ENCODE measurements around the gene ENOX2.

Gene ENOX2

DNA sequence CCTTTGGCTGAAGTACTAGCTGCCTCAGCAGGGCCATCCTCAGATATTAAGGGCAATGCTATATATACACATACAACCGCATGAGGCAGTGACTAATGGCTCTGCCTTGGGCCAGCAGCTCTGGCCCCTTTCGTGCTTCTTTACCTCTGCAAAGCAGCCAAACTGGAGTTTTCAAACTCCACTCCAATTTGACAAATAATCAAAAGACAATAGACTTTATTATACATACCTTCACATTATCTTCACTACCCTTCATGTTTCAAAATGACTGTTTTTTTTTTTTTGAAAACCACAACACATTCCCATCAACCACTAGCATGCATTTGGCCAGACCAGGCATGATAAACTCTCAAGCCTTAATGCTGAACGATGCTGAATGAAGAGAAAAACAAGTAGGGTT lies 187.7 kb downstream of the ENOX2 start (continued):
- TF ChIP-seq CSRNP3 (CRISPR knock-in tag; IDR thresholded peaks at IDR 0.05): no peak
- TF ChIP-seq ESRRG (CRISPR knock-in tag; IDR thresholded peaks at IDR 0.05): no peak
- TF ChIP-seq ARNTL (CRISPR knock-in tag; IDR thresholded peaks at IDR 0.05; ENCODE audit: borderline replicate concordance, low read depth): no peak
- no peak for TF ChIP-seq TCF4 (CRISPR knock-in tag; IDR thresholded peaks at IDR 0.05; ENCODE audit: borderline replicate concordance)
- no peak for TF ChIP-seq ZNF8 (CRISPR knock-in tag; IDR thresholded peaks at IDR 0.05)

GRCh38 chrX:130714665-130715064 lies 188.3 kb downstream of the ENOX2 start:
- no peak for TF ChIP-seq CSRNP3 (CRISPR knock-in tag; IDR thresholded peaks at IDR 0.05)
- TF ChIP-seq CSDC2 (CRISPR knock-in tag; IDR thresholded peaks at IDR 0.05): no peak
- no peak for TF ChIP-seq ZC3H10 (CRISPR knock-in tag; IDR thresholded peaks at IDR 0.05)
- TF ChIP-seq ZNF8 (CRISPR knock-in tag; IDR thresholded peaks at IDR 0.05): no peak
- TF ChIP-seq, protein P1, sequence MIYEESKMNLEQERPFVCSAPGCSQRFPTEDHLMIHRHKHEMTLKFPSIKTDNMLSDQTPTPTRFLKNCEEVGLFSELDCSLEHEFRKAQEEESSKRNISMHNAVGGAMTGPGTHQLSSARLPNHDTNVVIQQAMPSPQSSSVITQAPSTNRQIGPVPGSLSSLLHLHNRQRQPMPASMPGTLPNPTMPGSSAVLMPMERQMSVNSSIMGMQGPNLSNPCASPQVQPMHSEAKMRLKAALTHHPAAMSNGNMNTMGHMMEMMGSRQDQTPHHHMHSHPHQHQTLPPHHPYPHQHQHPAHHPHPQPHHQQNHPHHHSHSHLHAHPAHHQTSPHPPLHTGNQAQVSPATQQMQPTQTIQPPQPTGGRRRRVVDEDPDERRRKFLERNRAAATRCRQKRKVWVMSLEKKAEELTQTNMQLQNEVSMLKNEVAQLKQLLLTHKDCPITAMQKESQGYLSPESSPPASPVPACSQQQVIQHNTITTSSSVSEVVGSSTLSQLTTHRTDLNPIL (CRISPR knock-in tag; IDR thresholded peaks at IDR 0.05; ENCODE audit: low read depth): no peak
- no peak for TF ChIP-seq OSR1 (CRISPR knock-in tag; IDR thresholded peaks at IDR 0.05)
- no peak for TF ChIP-seq RARB (CRISPR knock-in tag; IDR thresholded peaks at IDR 0.05)
- TF ChIP-seq TOX (CRISPR knock-in tag; IDR thresholded peaks at IDR 0.05; ENCODE audit: borderline replicate concordance): no peak
- no peak for TF ChIP-seq ZFP3 (CRISPR knock-in tag; IDR thresholded peaks at IDR 0.05)
- no peak for TF ChIP-seq SNAI2 (CRISPR knock-in tag; IDR thresholded peaks at IDR 0.05)
- no peak for TF ChIP-seq PPARA (CRISPR knock-in tag; IDR thresholded peaks at IDR 0.05; ENCODE audit: borderline replicate concordance)
- no peak for TF ChIP-seq GLIS3 (CRISPR knock-in tag; IDR thresholded peaks at IDR 0.05)
- no peak for TF ChIP-seq BACH2 (CRISPR knock-in tag; IDR thresholded peaks at IDR 0.05; ENCODE audit: borderline replicate concordance)
- TF ChIP-seq ZNF565 (CRISPR knock-in tag; conservative IDR thresholded peaks at IDR 0.05; ENCODE audit: low read depth): no peak
- TF ChIP-seq, protein P2, sequence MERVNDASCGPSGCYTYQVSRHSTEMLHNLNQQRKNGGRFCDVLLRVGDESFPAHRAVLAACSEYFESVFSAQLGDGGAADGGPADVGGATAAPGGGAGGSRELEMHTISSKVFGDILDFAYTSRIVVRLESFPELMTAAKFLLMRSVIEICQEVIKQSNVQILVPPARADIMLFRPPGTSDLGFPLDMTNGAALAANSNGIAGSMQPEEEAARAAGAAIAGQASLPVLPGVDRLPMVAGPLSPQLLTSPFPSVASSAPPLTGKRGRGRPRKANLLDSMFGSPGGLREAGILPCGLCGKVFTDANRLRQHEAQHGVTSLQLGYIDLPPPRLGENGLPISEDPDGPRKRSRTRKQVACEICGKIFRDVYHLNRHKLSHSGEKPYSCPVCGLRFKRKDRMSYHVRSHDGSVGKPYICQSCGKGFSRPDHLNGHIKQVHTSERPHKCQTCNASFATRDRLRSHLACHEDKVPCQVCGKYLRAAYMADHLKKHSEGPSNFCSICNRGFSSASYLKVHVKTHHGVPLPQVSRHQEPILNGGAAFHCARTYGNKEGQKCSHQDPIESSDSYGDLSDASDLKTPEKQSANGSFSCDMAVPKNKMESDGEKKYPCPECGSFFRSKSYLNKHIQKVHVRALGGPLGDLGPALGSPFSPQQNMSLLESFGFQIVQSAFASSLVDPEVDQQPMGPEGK (CRISPR knock-in tag; IDR thresholded peaks at IDR 0.05; ENCODE audit: borderline replicate concordance): no peak
- no peak for TF ChIP-seq ARNTL (CRISPR knock-in tag; IDR thresholded peaks at IDR 0.05; ENCODE audit: borderline replicate concordance, low read depth)
- no peak for TF ChIP-seq ESRRG (CRISPR knock-in tag; IDR thresholded peaks at IDR 0.05)
- TF ChIP-seq, protein P3, sequence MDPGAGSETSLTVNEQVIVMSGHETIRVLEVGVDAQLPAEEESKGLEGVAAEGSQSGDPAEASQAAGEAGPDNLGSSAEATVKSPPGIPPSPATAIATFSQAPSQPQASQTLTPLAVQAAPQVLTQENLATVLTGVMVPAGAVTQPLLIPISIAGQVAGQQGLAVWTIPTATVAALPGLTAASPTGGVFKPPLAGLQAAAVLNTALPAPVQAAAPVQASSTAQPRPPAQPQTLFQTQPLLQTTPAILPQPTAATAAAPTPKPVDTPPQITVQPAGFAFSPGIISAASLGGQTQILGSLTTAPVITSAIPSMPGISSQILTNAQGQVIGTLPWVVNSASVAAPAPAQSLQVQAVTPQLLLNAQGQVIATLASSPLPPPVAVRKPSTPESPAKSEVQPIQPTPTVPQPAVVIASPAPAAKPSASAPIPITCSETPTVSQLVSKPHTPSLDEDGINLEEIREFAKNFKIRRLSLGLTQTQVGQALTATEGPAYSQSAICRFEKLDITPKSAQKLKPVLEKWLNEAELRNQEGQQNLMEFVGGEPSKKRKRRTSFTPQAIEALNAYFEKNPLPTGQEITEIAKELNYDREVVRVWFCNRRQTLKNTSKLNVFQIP (CRISPR knock-in tag; IDR thresholded peaks at IDR 0.05; ENCODE audit: borderline replicate concordance, low read depth): no peak
- TF ChIP-seq ZFP30 (CRISPR knock-in tag; IDR thresholded peaks at IDR 0.05): no peak
- ATAC-seq: no peak

DNA sequence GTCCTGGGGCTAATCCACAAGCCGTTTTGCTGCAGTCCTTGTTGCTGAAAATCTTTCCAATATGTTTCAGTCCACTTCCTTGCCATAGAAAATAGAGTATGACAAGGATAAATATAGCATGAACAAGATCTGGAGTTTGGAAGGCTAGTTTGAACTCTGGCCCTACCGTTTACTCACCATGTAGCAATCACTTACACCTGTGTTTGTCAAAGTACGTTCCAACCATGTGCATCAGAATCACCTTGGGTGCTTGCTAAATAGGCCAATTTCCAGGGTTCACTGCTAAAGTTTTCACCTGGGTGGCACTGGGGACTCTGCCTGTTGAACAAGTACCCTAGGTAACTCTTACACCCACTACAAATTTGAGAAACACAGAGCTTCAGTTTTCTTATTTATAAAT lies 188.9 kb downstream of the ENOX2 start:
- ATAC-seq: no peak
- TF ChIP-seq BACH2 (CRISPR knock-in tag; IDR thresholded peaks at IDR 0.05; ENCODE audit: borderline replicate concordance) (no peak), ZNF70 (CRISPR knock-in tag; IDR thresholded peaks at IDR 0.05) (no peak), GLIS3 (CRISPR knock-in tag; IDR thresholded peaks at IDR 0.05) (no peak), ESRRG (CRISPR knock-in tag; IDR thresholded peaks at IDR 0.05) (no peak), OSR1 (CRISPR knock-in tag; IDR thresholded peaks at IDR 0.05) (no peak), CSDC2 (CRISPR knock-in tag; IDR thresholded peaks at IDR 0.05) (no peak), ZNF8 (CRISPR knock-in tag; IDR thresholded peaks at IDR 0.05) (no peak), CSRNP3 (CRISPR knock-in tag; IDR thresholded peaks at IDR 0.05) (no peak), TCF4 (CRISPR knock-in tag; IDR thresholded peaks at IDR 0.05; ENCODE audit: borderline replicate concordance) (no peak), PPARA (CRISPR knock-in tag; IDR thresholded peaks at IDR 0.05; ENCODE audit: borderline replicate concordance) (no peak), SNAI2 (CRISPR knock-in tag; IDR thresholded peaks at IDR 0.05) (no peak), ZFP3 (CRISPR knock-in tag; IDR thresholded peaks at IDR 0.05) (no peak)
- TF ChIP-seq, protein P2 (CRISPR knock-in tag; IDR thresholded peaks at IDR 0.05; ENCODE audit: borderline replicate concordance): no peak
- TF ChIP-seq, protein P3 (CRISPR knock-in tag; IDR thresholded peaks at IDR 0.05; ENCODE audit: borderline replicate concordance, low read depth): no peak

All from SK-N-SH treated with all-trans-retinoic acid at 6 μM for 48 hours (cell line).